Loucy (cell line): ENCODE measurements around the gene FAAH.

Experiments
- H2AFZ ChIP-seq: fragments of 200-600 bp; sonication (generic); 2 replicates; pipeline ENCODE4 v1.6.0; 2016; ENCODE audit warnings: antibody characterized with exemption, mild to moderate bottlenecking, low read length, moderate library complexity
- H3F3A ChIP-seq: fragments of 200-600 bp; 2 replicates; pipeline ENCODE4 v1.6.0; 2016; ENCODE audit warnings: antibody characterized with exemption, low read depth, mild to moderate bottlenecking
- H3K27me3 ChIP-seq: fragments of 200-600 bp; sonication (generic); 2 replicates; pipeline ENCODE4 v1.6.1; 2014; ENCODE audit warnings: low read length, mild to moderate bottlenecking; ENCODE audit not compliant: insufficient read depth, poor library complexity, severe bottlenecking
- H3K36me3 ChIP-seq: fragments of 200-600 bp; sonication (generic); 2 replicates; pipeline ENCODE4 v1.6.1; 2016; ENCODE audit warnings: low read length; ENCODE audit not compliant: insufficient read depth
- H3K4me1 ChIP-seq: fragments of 200-600 bp; sonication (generic); 2 replicates; pipeline ENCODE4 v1.5.1; 2014; ENCODE audit warnings: low read length, mild to moderate bottlenecking; ENCODE audit not compliant: insufficient read depth, poor library complexity, severe bottlenecking
- H3K4me2 ChIP-seq: fragments of 200-600 bp; sonication (generic); 2 replicates; pipeline ENCODE4 v1.6.0; 2014; ENCODE audit warnings: antibody characterized with exemption, low read length, low read depth, mild to moderate bottlenecking; ENCODE audit not compliant: poor library complexity, severe bottlenecking
- H3K4me3 ChIP-seq: fragments of 200-600 bp; sonication (generic); 2 replicates; pipeline ENCODE4 v1.5.1; 2014; ENCODE audit warnings: low read length, mild to moderate bottlenecking, mixed read lengths; ENCODE audit not compliant: poor library complexity, severe bottlenecking
- H3K79me2 ChIP-seq: fragments of 200-600 bp; sonication (generic); 2 replicates; pipeline ENCODE4 v1.6.1; 2014; ENCODE audit warnings: low read length; ENCODE audit not compliant: insufficient read depth
- H3K9ac ChIP-seq: fragments of 200-600 bp; sonication (generic); 2 replicates; pipeline ENCODE4 v1.6.0; 2014; ENCODE audit warnings: mild to moderate bottlenecking, low read depth, low read length, moderate library complexity; ENCODE audit not compliant: poor library complexity, severe bottlenecking
- H3K9me2 ChIP-seq: fragments of 200-600 bp; sonication (generic); replicated peaks from 2 replicates; pipeline ENCODE4 v1.6.1; 2016; ENCODE audit warnings: low read depth, low read length, mixed read lengths
- H3K9me3 ChIP-seq: fragments of 200-600 bp; sonication (generic); 2 replicates; pipeline ENCODE4 v1.6.1; 2014; ENCODE audit warnings: mild to moderate bottlenecking, antibody characterized with exemption, low read length, low read depth; ENCODE audit not compliant: insufficient read depth
- H4K20me1 ChIP-seq: fragments of 200-600 bp; sonication (generic); 2 replicates; pipeline ENCODE4 v1.6.0; 2014; ENCODE audit warnings: antibody characterized with exemption, low read length, mild to moderate bottlenecking; ENCODE audit not compliant: insufficient read depth, poor library complexity, severe bottlenecking
- CTCF ChIP-seq: fragments of 200-600 bp; sonication (generic); conservative IDR thresholded peaks from 2 replicates; pipeline ENCODE4 v1.5.1; 2014; ENCODE audit warnings: mild to moderate bottlenecking, antibody characterized with exemption, low read length
- EZH2phosphoT487 ChIP-seq: fragments of 200-600 bp; IDR thresholded peaks from 2 replicates; pipeline ENCODE4 v1.6.1; 2018; ENCODE audit warnings: antibody characterized with exemption, mild to moderate bottlenecking, moderate library complexity, borderline replicate concordance

The FAAH gene

DNA sequence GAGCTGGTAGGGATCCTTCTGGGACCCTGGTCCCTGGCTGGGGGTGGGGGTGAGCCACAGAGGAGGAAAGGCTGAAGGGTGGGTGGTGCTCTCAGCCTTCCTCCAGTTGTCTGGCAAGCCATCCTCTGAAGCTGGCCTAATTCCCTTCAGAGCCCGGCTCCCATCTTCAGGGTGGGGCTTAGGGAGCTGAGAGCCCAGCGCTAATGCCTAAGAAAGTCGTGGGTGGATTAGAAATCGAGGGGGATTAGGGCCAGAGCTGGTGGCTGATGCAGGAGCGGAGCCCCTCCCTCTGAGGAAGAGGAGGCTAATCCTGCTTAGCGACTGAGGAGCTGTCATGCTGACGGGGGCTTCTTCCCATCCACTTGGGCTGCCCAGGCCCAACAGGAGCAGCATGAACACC is 64.7 kb downstream of the FAAH start:
- Histone ChIP-seq H3K9me3 (no peaks in the 10 kb centered on the region), H3K9ac (no peak overlapping the region), H3K4me3 (no peak overlapping the region), H4K20me1 (no peaks in the 10 kb centered on the region), H3F3A (no peaks in the 10 kb centered on the region), H3K4me2 (no peak overlapping the region), H3K4me1 (no peaks in the 10 kb centered on the region), H3K27me3 (no peaks in the 10 kb centered on the region), H3K9me2 (no peaks in the 10 kb centered on the region), H3K36me3 (no peaks in the 10 kb centered on the region), H3K79me2 (no peaks in the 10 kb centered on the region), H2AFZ (no peak overlapping the region)
- TF ChIP-seq CTCF (no peak), EZH2phosphoT487 (no peak)

- Histone ChIP-seq H3K9me2 (no peaks in the 10 kb centered on the region), H3F3A (no peaks in the 10 kb centered on the region), H3K9ac (no peak overlapping the region), H4K20me1 (no peaks in the 10 kb centered on the region), H3K4me1 (no peaks in the 10 kb centered on the region), H2AFZ (no peak overlapping the region), H3K4me2 (no peak overlapping the region), H3K27me3 (no peaks in the 10 kb centered on the region), H3K4me3 (no peak overlapping the region), H3K79me2 (no peaks in the 10 kb centered on the region), H3K36me3 (no peaks in the 10 kb centered on the region), H3K9me3 (no peaks in the 10 kb centered on the region)
- TF ChIP-seq EZH2phosphoT487 (no peak), CTCF (no peak)
These were observed 65.2 kb downstream of the FAAH start for GRCh38 chr1:46459315-46459714.

- Histone ChIP-seq H3K4me2 (no peak overlapping the region), H3K4me1 (peaks cover 5% of the 10 kb centered on the region), H3F3A (no peaks in the 10 kb centered on the region), H3K4me3 (no peak overlapping the region), H4K20me1 (no peaks in the 10 kb centered on the region), H3K9me3 (no peaks in the 10 kb centered on the region), H3K36me3 (no peaks in the 10 kb centered on the region), H3K27me3 (no peaks in the 10 kb centered on the region), H3K9ac (no peak overlapping the region), H3K79me2 (no peaks in the 10 kb centered on the region), H3K9me2 (no peaks in the 10 kb centered on the region), H2AFZ (no peak overlapping the region)
- TF ChIP-seq EZH2phosphoT487 (no peak), CTCF (no peak)
These were observed 67.1 kb downstream of the FAAH start for GRCh38 chr1:46461017-46461808.
